Activated T-cell treated with anti-CD3 and anti-CD28 coated beads for 24 hours (primary cell): ENCODE results near the gene SLC6A19.

ENCODE experiments used
- DNase-seq: peaks from one replicate; pipeline ENCODE4 v3.0.0-alpha.2; 2020; ENCODE audit warnings: low read depth

SLC6A19 gene

GRCh38 chr5:1180841-1181271 lies 20.5 kb upstream of the SLC6A19 start:
- no peak for DNase-seq

- no peak for DNase-seq
Measured at GRCh38 chr5:1181451-1182359, 19.7 kb upstream of the SLC6A19 start.

GRCh38 chr5:1182360-1182632 lies 19.1 kb upstream of the SLC6A19 start:
- no peak for DNase-seq

- no peak for DNase-seq
Measured at GRCh38 chr5:1182633-1183423, 18.6 kb upstream of the SLC6A19 start.

- no peak for DNase-seq
Measured at GRCh38 chr5:1183424-1184162, 17.8 kb upstream of the SLC6A19 start.

GRCh38 chr5:1184163-1184470 lies 17.3 kb upstream of the SLC6A19 start:
- DNase-seq: no peak

GRCh38 chr5:1184481-1184880 lies 16.9 kb upstream of the SLC6A19 start:
- DNase-seq: no peak

- no peak for DNase-seq
Measured at GRCh38 chr5:1185038-1185627, 16.3 kb upstream of the SLC6A19 start.

- no peak for DNase-seq
Measured at GRCh38 chr5:1185629-1186350, 15.6 kb upstream of the SLC6A19 start.

GRCh38 chr5:1186351-1187233 lies 14.8 kb upstream of the SLC6A19 start:
- no peak for DNase-seq

- DNase-seq: no peak
Measured at GRCh38 chr5:1187234-1187949, 14.0 kb upstream of the SLC6A19 start.

GRCh38 chr5:1187950-1188334 lies 13.5 kb upstream of the SLC6A19 start:
- no peak for DNase-seq

- no peak for DNase-seq
Measured at GRCh38 chr5:1188464-1188863, 12.9 kb upstream of the SLC6A19 start.

GRCh38 chr5:1189269-1189668 lies 12.1 kb upstream of the SLC6A19 start:
- no peak for DNase-seq

- no peak for DNase-seq
Measured at GRCh38 chr5:1190278-1190677, 11.1 kb upstream of the SLC6A19 start.

- no peak for DNase-seq
Measured at GRCh38 chr5:1190837-1191239, 10.6 kb upstream of the SLC6A19 start.

- no peak for DNase-seq
Measured at GRCh38 chr5:1192971-1193590, 8.3 kb upstream of the SLC6A19 start.

GRCh38 chr5:1193591-1193985 lies 7.8 kb upstream of the SLC6A19 start:
- DNase-seq: no peak

- DNase-seq: no peak
Measured at GRCh38 chr5:1194378-1194777, 7.0 kb upstream of the SLC6A19 start.

- no peak for DNase-seq
Measured at GRCh38 chr5:1195439-1195838, 6.0 kb upstream of the SLC6A19 start.
